WI38 (cell line): ENCODE measurements around the gene XRCC5.

Experiments
- H3K4me3 ChIP-seq: 2 replicates; pipeline ENCODE4 v1.5.1; 2011; ENCODE audit warnings: low read depth, mild to moderate bottlenecking, control low read depth, low read length
- CTCF ChIP-seq: IDR thresholded peaks from 2 replicates; pipeline ENCODE4 v1.5.1; 2012; ENCODE audit warnings: low read depth, mild to moderate bottlenecking, control low read depth, low read length

The XRCC5 gene

DNA sequence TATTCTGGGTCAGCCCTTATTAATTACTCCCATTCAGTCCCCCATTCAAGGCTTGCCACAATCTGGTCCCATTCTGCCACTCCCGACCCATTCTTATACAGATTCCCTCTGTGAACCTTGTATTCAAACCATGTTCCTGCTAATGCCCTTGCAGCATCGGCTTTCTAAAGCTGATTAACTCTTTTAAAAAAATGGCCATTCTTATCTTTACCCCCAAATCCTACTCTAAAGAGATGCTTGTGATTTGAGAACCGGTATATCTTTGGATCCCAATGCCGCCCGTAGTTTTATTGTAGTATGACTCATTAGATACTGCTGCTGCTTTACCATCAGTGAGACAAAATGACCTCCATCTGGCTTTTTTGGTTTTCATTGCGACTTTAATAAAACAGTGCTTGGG is 72.2 kb downstream of the XRCC5 start:
- no peak for TF ChIP-seq CTCF
- no peak overlapping the region for H3K4me3 ChIP-seq

- no peak overlapping the region for H3K4me3 ChIP-seq
- TF ChIP-seq CTCF = no peak
Observed at GRCh38 chr2:216181953-216182461, 72.9 kb downstream of the XRCC5 start.

GRCh38 chr2:216183462-216183861 is 74.3 kb downstream of the XRCC5 start:
- TF ChIP-seq CTCF = no peak
- no peak overlapping the region for H3K4me3 ChIP-seq

DNA sequence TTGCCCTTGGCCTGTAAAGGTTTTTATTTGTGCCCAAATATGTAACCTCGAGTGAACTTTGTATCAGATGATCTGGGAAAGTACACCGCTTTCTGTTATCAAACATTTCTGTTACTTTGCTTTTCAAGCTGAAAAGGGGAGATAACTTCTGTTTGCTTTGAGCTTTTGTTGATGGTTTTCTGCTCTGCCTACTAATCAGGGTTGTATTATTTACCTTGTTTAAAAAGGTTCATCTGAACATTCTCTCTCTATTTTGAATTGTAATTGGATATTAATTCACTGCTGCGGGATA is 79.4 kb downstream of the XRCC5 start:
- H3K4me3 ChIP-seq = no peak overlapping the region
- TF ChIP-seq CTCF = no peak

DNA sequence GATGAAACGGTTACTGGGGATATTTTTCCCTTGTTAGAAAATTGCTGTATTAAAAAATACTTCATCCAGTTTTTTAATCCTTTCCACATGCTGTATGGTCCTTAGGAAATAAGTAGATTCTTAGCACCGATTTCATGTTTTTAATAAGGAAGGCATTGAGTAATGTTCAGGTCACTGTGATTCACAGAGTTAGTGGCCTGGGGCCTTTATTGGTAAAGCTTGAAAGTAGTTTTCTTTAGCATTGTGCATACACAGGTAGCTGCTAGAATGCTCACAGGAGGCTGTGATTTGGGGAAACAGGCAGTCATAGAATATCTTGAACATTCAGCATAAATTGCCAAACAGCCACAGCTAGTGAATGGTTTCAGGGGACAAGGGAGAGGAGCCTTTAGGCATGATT is 79.8 kb downstream of the XRCC5 start:
- no peak for TF ChIP-seq CTCF
- H3K4me3 ChIP-seq = no peak overlapping the region

DNA sequence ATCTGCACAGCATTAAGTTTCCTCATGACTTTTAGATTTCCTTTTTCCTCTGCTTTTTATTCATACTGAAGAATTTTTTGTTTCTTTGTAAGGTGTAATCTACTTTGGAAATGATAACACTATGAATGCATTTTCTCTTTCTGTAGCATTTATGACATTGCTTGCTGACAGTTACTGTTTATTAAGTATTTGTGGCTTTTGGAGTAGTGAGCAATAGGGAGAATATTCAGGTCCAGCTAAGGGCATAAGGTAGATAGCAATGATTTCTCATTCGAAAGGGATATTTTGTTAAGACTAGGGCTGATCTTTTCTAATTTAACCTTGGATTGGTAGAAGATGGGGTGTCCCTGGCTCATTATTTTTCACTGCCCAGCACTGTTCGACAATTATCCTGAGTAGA is 80.3 kb downstream of the XRCC5 start:
- TF ChIP-seq CTCF = no peak
- no peak overlapping the region for H3K4me3 ChIP-seq

DNA sequence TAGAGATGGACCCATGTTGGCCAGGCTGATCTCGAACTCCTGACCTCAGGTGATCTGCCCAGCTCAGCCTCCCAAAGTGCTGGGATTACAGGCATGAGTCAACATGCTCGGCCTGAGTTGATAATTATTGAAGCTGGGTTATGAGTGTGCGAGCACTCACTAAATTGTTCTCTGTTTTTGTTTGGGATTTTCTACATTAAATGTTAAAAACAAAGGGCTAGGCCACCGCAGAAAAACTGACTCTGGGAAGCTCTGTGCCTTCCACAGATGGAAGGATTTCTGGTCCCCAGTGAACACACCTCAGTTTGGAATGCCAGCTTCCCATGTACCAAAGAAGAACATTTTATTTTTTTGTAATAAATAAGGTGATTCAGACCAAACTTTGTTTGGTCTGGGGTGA is 83.0 kb downstream of the XRCC5 start:
- no peak for TF ChIP-seq CTCF
- H3K4me3 ChIP-seq = no peak overlapping the region
